ENCODE data around the gene CAPN13. TPM values are rescaled to one million over a fixed set of nuclear protein-coding genes. Genes with fewer than 3 reads are reported as not detected.

The CAPN13 gene
- total RNA-seq, 1 experiment from 2014 or later, result not detected

GRCh38 chr2:30716123-30716900 is 90.9 kb downstream of the CAPN13 start:
- Mint-ChIP-seq H3K4me3 (ENCODE audit: unreplicated experiment) (no peak overlapping the region), H3K9me3 (ENCODE audit: unreplicated experiment) (no peaks in the 10 kb centered on the region), H3K27ac (ENCODE audit: low read depth, unreplicated experiment) (no peak overlapping the region), H3K27me3 (ENCODE audit: insufficient read depth, unreplicated experiment) (peaks cover 10% of the 10 kb centered on the region), H3K36me3 (ENCODE audit: insufficient read depth, unreplicated experiment) (no peaks in the 10 kb centered on the region), H3K4me1 (ENCODE audit: insufficient read depth, unreplicated experiment) (peaks cover 3% of the 10 kb centered on the region)
- POLR2A ChIA-PET, result no interaction called here
- DNase-seq (ENCODE audit: unreplicated experiment), result no peak
- CTCF ChIA-PET, result interaction anchor here (0.6 to 8.3 kb wide), 13 partner anchors 9 to 1781 kb away, joined by 3 to 140 read pairs (median 3); no protein-coding TSS in a partner anchor
- TF ChIP-seq CTCF (IDR thresholded peaks at IDR 0.05; ENCODE audit: unreplicated experiment), result no peak
- no TSS peak for BruUV-seq (replicated peaks)
- intact Hi-C loops (cut with micrococcal nuclease), result loop anchor here (10.0 kb wide), 1 partner anchor 808 kb away; no protein-coding TSS in a partner anchor

- intact Hi-C loops (cut with micrococcal nuclease), result loop anchor here (1.0 to 10.0 kb wide), 6 partner anchors 147 to 1014 kb away; no protein-coding TSS in a partner anchor
- H3K27ac Mint-ChIP-seq (ENCODE audit: low read depth, unreplicated experiment), result no peak overlapping the region
- BruUV-seq (replicated peaks), result no TSS peak
- POLR2A ChIA-PET, result interaction anchor here (0.6 kb wide), 1 partner anchor 113 kb away, joined by 3 read pairs; no protein-coding TSS in a partner anchor
- peaks cover 3% of the 10 kb centered on the region for H3K4me1 Mint-ChIP-seq (ENCODE audit: insufficient read depth, unreplicated experiment)
- no peak for DNase-seq (ENCODE audit: unreplicated experiment)
- CTCF ChIA-PET, result interaction anchor here (0.6 to 13.8 kb wide), 21 partner anchors 12 to 927 kb away, joined by 3 to 471 read pairs (median 5); partner anchors contain the start of gene EHD3
- no peak overlapping the region for H3K4me3 Mint-ChIP-seq (ENCODE audit: unreplicated experiment)
- no peaks in the 10 kb centered on the region for H3K9me3 Mint-ChIP-seq (ENCODE audit: unreplicated experiment)
- H3K36me3 Mint-ChIP-seq (ENCODE audit: insufficient read depth, unreplicated experiment), result no peaks in the 10 kb centered on the region
- TF ChIP-seq CTCF (IDR thresholded peaks at IDR 0.05; ENCODE audit: unreplicated experiment), result no peak
- H3K27me3 Mint-ChIP-seq (ENCODE audit: insufficient read depth, unreplicated experiment), result no peaks in the 10 kb centered on the region
Observed at GRCh38 chr2:30714811-30715709, 92.2 kb downstream of the CAPN13 start.

- no peak overlapping the region for H3K27ac Mint-ChIP-seq (ENCODE audit: low read depth, unreplicated experiment)
- no peak overlapping the region for H3K4me3 Mint-ChIP-seq (ENCODE audit: unreplicated experiment)
- peaks cover 3% of the 10 kb centered on the region for H3K4me1 Mint-ChIP-seq (ENCODE audit: insufficient read depth, unreplicated experiment)
- BruUV-seq (replicated peaks), result no TSS peak
- H3K9me3 Mint-ChIP-seq (ENCODE audit: unreplicated experiment), result no peaks in the 10 kb centered on the region
- no peak for TF ChIP-seq CTCF (IDR thresholded peaks at IDR 0.05; ENCODE audit: unreplicated experiment)
- DNase-seq (ENCODE audit: unreplicated experiment), result no peak
- POLR2A ChIA-PET, result interaction anchor here (0.6 kb wide), 1 partner anchor 45 kb away, joined by 3 read pairs; no protein-coding TSS in a partner anchor
- no peaks in the 10 kb centered on the region for H3K36me3 Mint-ChIP-seq (ENCODE audit: insufficient read depth, unreplicated experiment)
- intact Hi-C loops (cut with micrococcal nuclease), result loop anchor here (1.0 to 10.0 kb wide), 6 partner anchors 149 to 1016 kb away; no protein-coding TSS in a partner anchor
- no peaks in the 10 kb centered on the region for H3K27me3 Mint-ChIP-seq (ENCODE audit: insufficient read depth, unreplicated experiment)
- CTCF ChIA-PET, result interaction anchor here (0.5 to 13.8 kb wide), 32 partner anchors 10 to 1016 kb away, joined by 3 to 471 read pairs (median 4); no protein-coding TSS in a partner anchor
Observed at GRCh38 chr2:30713698-30714097, 93.5 kb downstream of the CAPN13 start.
